Ectodermal cell (in vitro differentiated cells): ENCODE data around the gene DNAH9.

Source experiments
- H3K27ac ChIP-seq: 2 replicates; pipeline ENCODE4 v1.7.0; 2013; ENCODE audit warnings: mild to moderate bottlenecking, low read depth, low read length; ENCODE audit not compliant: insufficient read depth, poor library complexity, severe bottlenecking
- H3K27me3 ChIP-seq: 2 replicates; pipeline ENCODE4 v1.7.0; 2013; ENCODE audit warnings: mild to moderate bottlenecking, low read length; ENCODE audit not compliant: insufficient read depth, control insufficient read depth, poor library complexity, severe bottlenecking
- H3K36me3 ChIP-seq: one replicate; pipeline ENCODE4 v1.7.0; 2013; ENCODE audit warnings: low read length; ENCODE audit not compliant: control insufficient read depth, insufficient read depth
- H3K4me1 ChIP-seq: one replicate; pipeline ENCODE4 v1.7.0; 2013; ENCODE audit warnings: low read length; ENCODE audit not compliant: control insufficient read depth, insufficient read depth
- H3K4me3 ChIP-seq: 2 replicates; pipeline ENCODE4 v1.7.0; 2013; ENCODE audit warnings: low read depth, low read length, control low read depth; ENCODE audit not compliant: insufficient read depth
- H3K9me3 ChIP-seq: 2 replicates; pipeline ENCODE4 v1.7.0; 2013; ENCODE audit warnings: mild to moderate bottlenecking, low read length, moderate library complexity; ENCODE audit not compliant: control insufficient read depth
- WGBS, 2 experiments: methylation state at CpG; one replicate each; pipeline ENCODE4 v1.1.7; 2013; ENCODE audit warnings: missing lambda C conversion rate in 2 of 2; 5-methylcytosine and 5-hydroxymethylcytosine counted together

The DNAH9 gene

DNA sequence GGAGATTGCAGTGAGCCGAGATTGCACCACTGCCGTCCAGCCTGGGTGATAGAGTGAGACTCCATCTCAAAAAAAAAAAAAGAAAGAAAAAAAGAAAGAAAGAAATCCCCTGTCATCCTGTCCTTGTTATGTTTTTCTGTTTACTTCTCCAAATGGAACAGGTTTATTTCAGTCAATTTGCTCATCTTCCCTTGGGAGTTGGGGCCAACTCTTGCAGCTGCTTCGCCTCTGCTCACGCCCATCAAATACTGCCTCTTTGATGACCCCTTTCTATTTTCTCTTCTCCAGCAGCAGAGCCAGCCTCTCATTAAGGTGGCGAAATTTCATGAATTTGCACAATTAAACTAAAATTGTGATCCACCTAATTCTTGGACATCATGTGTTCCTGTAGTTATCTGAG is 225.6 kb downstream of the DNAH9 start:
- 94 to 97% methylated on average over 5 of the region's 5 CpGs for WGBS, 2 experiments
- H3K27me3 ChIP-seq: no peaks in the 10 kb centered on the region

DNA sequence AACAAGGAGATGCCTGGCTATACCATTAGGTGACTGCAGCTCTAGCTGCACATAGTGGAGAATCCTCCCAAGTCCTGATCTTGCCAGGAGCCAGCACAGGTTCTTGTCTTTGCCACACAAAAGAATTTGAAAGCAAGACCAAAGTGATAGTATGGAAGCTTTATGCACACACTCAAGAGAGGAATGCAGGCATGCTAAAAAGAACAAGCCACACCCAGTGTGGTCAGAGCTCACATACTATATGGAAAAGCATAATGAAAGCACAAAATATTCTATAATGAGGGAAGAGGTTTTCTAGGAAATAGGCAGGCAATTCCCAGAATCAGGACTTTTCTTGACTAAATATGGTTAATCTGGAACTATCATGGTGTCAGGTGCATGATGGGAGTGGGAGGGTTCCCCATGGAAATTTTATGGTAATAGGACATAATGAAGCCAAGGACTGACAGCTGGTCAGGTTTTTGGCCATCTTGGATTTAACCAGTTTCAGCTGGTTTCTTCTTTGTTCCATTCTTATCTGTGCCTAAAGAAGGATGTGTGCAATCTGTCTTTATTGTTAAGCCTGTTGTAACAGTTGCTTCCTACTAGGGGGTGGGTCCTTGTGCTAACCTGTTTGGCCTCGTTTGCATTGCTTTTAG is 227.4 kb downstream of the DNAH9 start:
- no peaks in the 10 kb centered on the region for H3K4me1 ChIP-seq
- no peaks in the 10 kb centered on the region for H3K27me3 ChIP-seq
- 82 to 84% methylated on average over 1 of the region's 1 CpG for WGBS, 2 experiments

More for the DNA sequence above, 225.6 kb downstream of the DNAH9 start:
- Histone ChIP-seq H3K4me3 (no peak overlapping the region), H3K27ac (no peak overlapping the region), H3K36me3 (no peaks in the 10 kb centered on the region), H3K4me1 (no peaks in the 10 kb centered on the region), H3K9me3 (no peaks in the 10 kb centered on the region)

DNA sequence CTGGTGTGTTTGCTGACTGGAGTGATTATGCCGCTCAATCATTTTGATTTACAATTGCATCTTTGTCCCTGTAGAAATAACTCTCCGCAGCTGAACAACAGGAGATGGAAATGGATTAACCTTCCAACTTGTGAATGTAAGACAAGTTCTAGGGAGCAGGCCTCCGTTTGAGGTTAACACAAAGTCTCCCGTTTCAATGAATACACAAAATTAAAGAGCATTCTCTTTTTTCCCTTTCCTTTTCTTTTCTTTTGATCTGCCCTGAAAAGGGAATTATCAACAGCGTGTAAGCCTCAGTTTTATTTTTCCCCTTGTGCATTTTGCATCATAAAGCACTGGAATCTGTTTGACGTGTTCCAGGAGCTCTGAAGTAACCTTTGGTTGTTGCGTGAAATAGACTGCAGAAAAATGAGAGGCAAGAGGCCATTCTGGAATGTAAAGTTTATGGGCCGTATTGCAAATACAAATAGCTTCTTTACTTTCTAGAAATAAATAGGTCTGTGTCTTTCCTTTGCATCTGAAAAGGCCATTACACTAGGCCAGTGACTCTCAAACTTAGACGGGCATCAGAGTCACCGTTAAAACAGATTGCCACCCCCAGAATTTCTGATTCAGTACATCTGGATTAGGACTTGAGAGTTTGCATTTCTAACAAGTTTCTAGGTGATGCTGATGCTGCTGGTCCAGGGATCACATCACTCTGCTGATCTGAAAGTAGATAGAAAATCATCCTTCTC is 234.3 kb downstream of the DNAH9 start:
- Histone ChIP-seq H3K4me3 (no peak overlapping the region), H3K27me3 (no peaks in the 10 kb centered on the region), H3K27ac (no peak overlapping the region), H3K9me3 (no peaks in the 10 kb centered on the region), H3K36me3 (no peaks in the 10 kb centered on the region), H3K4me1 (no peaks in the 10 kb centered on the region)
- 75 to 85% methylated on average over 9 to 10 of the region's 10 CpGs for WGBS, 2 experiments

More for the DNA sequence above, 227.4 kb downstream of the DNAH9 start:
- Histone ChIP-seq H3K9me3 (no peaks in the 10 kb centered on the region), H3K27ac (no peak overlapping the region), H3K4me3 (no peak overlapping the region), H3K36me3 (no peaks in the 10 kb centered on the region)

DNA sequence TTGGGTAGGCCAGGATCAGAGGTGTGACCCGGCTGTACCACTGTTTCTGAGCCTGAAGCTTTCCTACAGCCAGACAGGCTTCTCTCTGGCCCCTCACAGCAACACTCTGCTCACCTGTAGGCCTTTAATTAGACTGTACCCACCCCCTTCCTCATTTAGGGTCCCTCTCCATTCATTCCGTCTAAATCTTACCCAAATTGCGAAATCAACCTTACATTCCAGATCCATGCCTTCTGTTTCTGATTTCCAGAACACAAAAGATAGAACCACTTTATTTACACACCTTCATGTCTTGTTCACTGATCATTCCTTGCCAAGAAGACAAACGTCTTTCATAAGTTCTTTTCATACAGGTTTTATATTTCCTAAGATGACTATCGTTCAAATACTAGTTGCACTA is 238.2 kb downstream of the DNAH9 start:
- H3K27me3 ChIP-seq: no peaks in the 10 kb centered on the region
- H3K36me3 ChIP-seq: no peaks in the 10 kb centered on the region
- 93 to 94% methylated on average over 5 of the region's 5 CpGs for WGBS, 2 experiments
- no peaks in the 10 kb centered on the region for H3K4me1 ChIP-seq
- no peaks in the 10 kb centered on the region for H3K9me3 ChIP-seq
- H3K27ac ChIP-seq: no peak overlapping the region
- no peak overlapping the region for H3K4me3 ChIP-seq

GRCh38 chr17:11840052-11840451 is 241.8 kb downstream of the DNAH9 start:
- no peaks in the 10 kb centered on the region for H3K9me3 ChIP-seq
- 88 to 94% methylated on average over 2 of the region's 2 CpGs for WGBS, 2 experiments
- H3K4me3 ChIP-seq: no peak overlapping the region
- no peaks in the 10 kb centered on the region for H3K27me3 ChIP-seq
- H3K27ac ChIP-seq: no peak overlapping the region
- no peaks in the 10 kb centered on the region for H3K4me1 ChIP-seq
- H3K36me3 ChIP-seq: no peaks in the 10 kb centered on the region

DNA sequence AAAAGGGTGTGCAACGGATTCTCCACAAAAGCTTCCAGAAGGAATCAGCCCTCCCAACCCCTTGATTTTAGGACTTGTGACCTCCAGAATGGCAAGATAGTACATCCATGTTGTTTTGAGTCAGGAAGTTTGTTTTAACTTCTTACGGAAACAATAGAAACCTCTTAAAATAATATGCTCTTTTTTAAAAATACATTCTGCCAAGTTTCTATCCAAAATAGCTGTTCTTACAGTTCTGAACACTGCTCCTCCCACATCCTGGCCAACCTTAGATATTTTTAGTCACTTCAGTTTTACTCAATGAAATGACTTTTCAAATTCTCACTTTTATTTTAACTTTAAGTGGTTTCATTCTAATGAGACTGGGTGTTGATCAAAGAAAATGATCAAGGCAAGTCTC is 242.6 kb downstream of the DNAH9 start:
- no peaks in the 10 kb centered on the region for H3K9me3 ChIP-seq
- WGBS, 2 experiments: 94 to 95% methylated on average over 2 of the region's 2 CpGs
- H3K27me3 ChIP-seq: no peaks in the 10 kb centered on the region

GRCh38 chr17:11848330-11848729 is 250.1 kb downstream of the DNAH9 start:
- no peak overlapping the region for H3K4me3 ChIP-seq
- no peaks in the 10 kb centered on the region for H3K27me3 ChIP-seq
- no peaks in the 10 kb centered on the region for H3K9me3 ChIP-seq
- H3K4me1 ChIP-seq: no peaks in the 10 kb centered on the region
- no peaks in the 10 kb centered on the region for H3K36me3 ChIP-seq
- WGBS, 2 experiments: 67% methylated on average over 2 of the region's 2 CpGs; no CpG with 5 or more reads in 1 of the 2 experiments
- no peak overlapping the region for H3K27ac ChIP-seq

More for the DNA sequence above, 242.6 kb downstream of the DNAH9 start:
- Histone ChIP-seq H3K27ac (no peak overlapping the region), H3K36me3 (no peaks in the 10 kb centered on the region), H3K4me1 (no peaks in the 10 kb centered on the region), H3K4me3 (no peak overlapping the region)

DNA sequence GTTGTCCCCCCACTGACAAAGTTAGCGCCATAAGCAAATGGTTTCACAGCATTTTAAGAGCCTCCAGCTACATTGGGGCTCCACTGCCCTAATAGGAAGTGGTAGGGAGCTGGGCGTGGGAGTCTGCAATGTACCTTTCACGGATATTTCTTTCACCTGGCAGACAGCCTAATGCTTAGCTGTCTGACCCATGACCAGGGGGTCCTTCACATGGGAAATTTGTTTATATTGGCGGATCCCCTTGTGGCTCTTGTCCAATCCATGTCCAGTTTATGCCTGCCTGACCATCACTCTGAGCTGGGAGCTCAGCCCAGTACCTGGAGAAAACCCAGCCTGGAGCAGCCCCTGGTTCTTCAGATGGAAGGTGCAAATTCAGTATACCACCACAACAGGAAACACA is 254.0 kb downstream of the DNAH9 start:
- no peak overlapping the region for H3K4me3 ChIP-seq
- no peaks in the 10 kb centered on the region for H3K9me3 ChIP-seq
- H3K4me1 ChIP-seq: no peaks in the 10 kb centered on the region
- H3K27ac ChIP-seq: no peak overlapping the region
- 84% methylated on average over 4 of the region's 4 CpGs for WGBS, 2 experiments
- H3K27me3 ChIP-seq: no peaks in the 10 kb centered on the region
- H3K36me3 ChIP-seq: no peaks in the 10 kb centered on the region

- H3K4me1 ChIP-seq: no peaks in the 10 kb centered on the region
- H3K4me3 ChIP-seq: no peak overlapping the region
- H3K27ac ChIP-seq: no peak overlapping the region
- no peaks in the 10 kb centered on the region for H3K27me3 ChIP-seq
- no peaks in the 10 kb centered on the region for H3K36me3 ChIP-seq
- WGBS, 2 experiments: 98 to 100% methylated on average over 2 of the region's 2 CpGs
- H3K9me3 ChIP-seq: no peaks in the 10 kb centered on the region
Measured at GRCh38 chr17:11852912-11853311, 254.6 kb downstream of the DNAH9 start.

DNA sequence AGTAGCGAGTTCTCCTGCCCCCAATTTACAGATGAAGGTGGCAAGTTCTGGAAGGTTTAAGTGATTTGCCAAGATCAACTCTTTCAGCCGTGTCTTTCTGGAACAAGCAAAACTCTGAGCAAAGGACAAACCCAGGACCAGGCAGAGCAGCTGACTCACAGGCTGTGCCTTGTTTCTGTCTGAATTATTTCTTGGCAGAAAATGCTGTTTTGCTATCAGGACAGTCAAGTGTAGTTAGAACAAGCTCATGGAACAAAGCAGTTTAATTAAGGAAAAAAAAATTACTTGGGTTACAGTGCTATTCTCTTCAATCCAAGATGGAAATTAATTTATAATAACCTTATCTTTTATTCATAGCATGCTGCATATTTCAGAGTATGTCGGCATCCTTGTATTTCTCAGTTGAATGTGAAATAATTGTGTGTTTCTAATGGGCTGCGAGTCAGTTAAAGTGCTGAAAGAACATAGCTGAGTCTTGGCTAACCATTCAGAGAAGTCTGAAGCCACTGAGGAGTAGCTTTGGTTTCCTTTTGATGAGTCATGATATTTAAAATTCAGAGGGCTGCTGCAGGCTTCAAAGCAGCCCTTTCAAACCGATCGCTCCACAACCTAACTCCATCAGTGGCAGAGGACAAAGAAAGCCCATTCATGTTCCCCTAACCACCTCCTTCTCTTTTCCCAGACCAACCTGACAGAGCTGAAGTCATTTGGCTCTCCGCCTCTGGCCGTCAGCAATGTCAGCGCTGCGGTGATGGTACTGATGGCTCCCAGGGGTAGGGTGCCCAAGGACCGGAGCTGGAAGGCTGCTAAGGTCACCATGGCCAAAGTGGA is 255.3 kb downstream of the DNAH9 start:
- WGBS, 2 experiments: 71 to 80% methylated on average over 11 of the region's 11 CpGs
- Histone ChIP-seq H3K9me3 (no peaks in the 10 kb centered on the region), H3K27ac (no peak overlapping the region), H3K4me1 (no peaks in the 10 kb centered on the region), H3K4me3 (no peak overlapping the region), H3K36me3 (no peaks in the 10 kb centered on the region), H3K27me3 (no peaks in the 10 kb centered on the region)
